Spleen (tissue), 7 donors: ENCODE data around the gene HES1.

ENCODE experiments used
- POLR2AphosphoS5 ChIP-seq, 3 donors: sonication (generic); formaldehyde crosslinking; IDR thresholded peaks; one replicate each; pipeline ENCODE4 v1.5.1; 2017; ENCODE audit warnings: antibody characterized with exemption in 3 of 3
- TF ChIP-seq, protein P1 (sequence below), 11 experiments: fragments of 200-600 bp in 7 of 11; fragments of 450-650 bp in 4 of 11; sonication (generic) in 4 of 11; IDR thresholded peaks in 8 of 11; conservative IDR thresholded peaks in 3 of 11; 1 replicate in 7 of 11; 2 replicates in 4 of 11; pipeline versions ENCODE4 v1.4.0 to v1.8.0; 2016 to 2021; ENCODE audit warnings: antibody characterized with exemption in 11 of 11, inconsistent platforms in 4 of 11, mild to moderate bottlenecking in 1 of 11
- donor health status: DM: no; HTN: no; CAD: no; lungs with moderate emphysema.
- donor health status: DM: no; HTN: no; CAD: no.
- donor health status: DM: no; HTN: no; CAD: no.

DNA sequence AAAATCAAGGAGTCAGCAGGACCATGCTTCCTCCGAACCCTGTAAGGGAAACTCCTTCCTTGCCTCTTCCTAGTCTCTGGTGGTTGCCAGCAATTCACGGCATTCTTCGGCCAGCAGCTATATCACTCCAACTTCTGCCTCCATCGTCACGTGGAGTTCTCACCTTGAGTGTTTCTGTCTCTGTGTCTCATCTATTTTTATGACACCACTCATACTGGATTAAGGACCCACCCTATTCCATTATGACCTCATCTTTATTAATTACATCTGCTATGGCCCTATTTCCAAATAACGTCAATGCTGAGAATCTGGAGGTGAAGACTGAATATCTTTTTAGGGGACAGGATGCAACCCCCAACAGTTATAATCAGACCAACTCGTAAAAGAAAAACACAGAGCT, 21.8 kb upstream of the HES1 start:
- TF ChIP-seq POLR2AphosphoS5 (IDR thresholded peaks at IDR 0.05) = no peak
- TF ChIP-seq, protein P1, sequence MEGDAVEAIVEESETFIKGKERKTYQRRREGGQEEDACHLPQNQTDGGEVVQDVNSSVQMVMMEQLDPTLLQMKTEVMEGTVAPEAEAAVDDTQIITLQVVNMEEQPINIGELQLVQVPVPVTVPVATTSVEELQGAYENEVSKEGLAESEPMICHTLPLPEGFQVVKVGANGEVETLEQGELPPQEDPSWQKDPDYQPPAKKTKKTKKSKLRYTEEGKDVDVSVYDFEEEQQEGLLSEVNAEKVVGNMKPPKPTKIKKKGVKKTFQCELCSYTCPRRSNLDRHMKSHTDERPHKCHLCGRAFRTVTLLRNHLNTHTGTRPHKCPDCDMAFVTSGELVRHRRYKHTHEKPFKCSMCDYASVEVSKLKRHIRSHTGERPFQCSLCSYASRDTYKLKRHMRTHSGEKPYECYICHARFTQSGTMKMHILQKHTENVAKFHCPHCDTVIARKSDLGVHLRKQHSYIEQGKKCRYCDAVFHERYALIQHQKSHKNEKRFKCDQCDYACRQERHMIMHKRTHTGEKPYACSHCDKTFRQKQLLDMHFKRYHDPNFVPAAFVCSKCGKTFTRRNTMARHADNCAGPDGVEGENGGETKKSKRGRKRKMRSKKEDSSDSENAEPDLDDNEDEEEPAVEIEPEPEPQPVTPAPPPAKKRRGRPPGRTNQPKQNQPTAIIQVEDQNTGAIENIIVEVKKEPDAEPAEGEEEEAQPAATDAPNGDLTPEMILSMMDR (IDR thresholded peaks at IDR 0.05 in 8 of 11, conservative IDR thresholded peaks at IDR 0.05 in 3 of 11) = no peak
